Progenitor cell of endocrine pancreas (in vitro differentiated cells): ENCODE results near the gene MCTP1. TPM values are rescaled to one million over a fixed set of nuclear protein-coding genes. Genes with fewer than 3 reads are reported as not detected.

ENCODE experiments used
- DNase-seq: peaks from one replicate; pipeline ENCODE4 v3.0.0; 2021; ENCODE audit warnings: low spot score; ENCODE audit not compliant: unreplicated experiment
- H3K27ac Mint-ChIP-seq: 2 replicates; pipeline ENCODE4 v1.8.0; 2021; ENCODE audit warnings: mild to moderate bottlenecking, moderate library complexity, mixed read lengths
- H3K27me3 Mint-ChIP-seq: 2 replicates; pipeline ENCODE4 v1.8.0; 2021; ENCODE audit warnings: mixed read lengths
- H3K36me3 Mint-ChIP-seq: 2 replicates; pipeline ENCODE4 v1.8.0; 2022; ENCODE audit warnings: mixed read lengths; ENCODE audit not compliant: insufficient read depth
- H3K4me1 Mint-ChIP-seq: 2 replicates; pipeline ENCODE4 v1.8.0; 2021; ENCODE audit warnings: low read depth, mixed read lengths
- H3K4me3 Mint-ChIP-seq: 2 replicates; pipeline ENCODE4 v1.8.0; 2021; ENCODE audit warnings: low read depth, mild to moderate bottlenecking, moderate library complexity, mixed read lengths
- H3K9me3 Mint-ChIP-seq: 2 replicates; pipeline ENCODE4 v1.8.0; 2021; ENCODE audit warnings: low read depth, mixed read lengths
- total RNA-seq: library from RNA; stranded (reverse); gene quantifications from 2 replicates; pipeline ENCODE4 v1.2.1, GENCODE V29; 2021
- TF ChIP-seq, protein P1 (sequence below): fragments of 200-600 bp; sonication (generic); IDR thresholded peaks from one replicate; pipeline ENCODE4 v1.5.0; 2021; ENCODE audit warnings: antibody characterized with exemption, mild to moderate bottlenecking; ENCODE audit not compliant: unreplicated experiment

MCTP1 gene
- total RNA-seq, 1 donor from 2014 or later, result 1.7 TPM

GRCh38 chr5:95107138-95107537 lies 177.8 kb downstream of the MCTP1 start:
- Mint-ChIP-seq H3K27me3 (no peaks in the 10 kb centered on the region), H3K36me3 (no peaks in the 10 kb centered on the region), H3K4me3 (no peak overlapping the region), H3K4me1 (no peaks in the 10 kb centered on the region), H3K9me3 (no peaks in the 10 kb centered on the region), H3K27ac (no peak overlapping the region)
- DNase-seq, result no peak
- TF ChIP-seq, protein P1, sequence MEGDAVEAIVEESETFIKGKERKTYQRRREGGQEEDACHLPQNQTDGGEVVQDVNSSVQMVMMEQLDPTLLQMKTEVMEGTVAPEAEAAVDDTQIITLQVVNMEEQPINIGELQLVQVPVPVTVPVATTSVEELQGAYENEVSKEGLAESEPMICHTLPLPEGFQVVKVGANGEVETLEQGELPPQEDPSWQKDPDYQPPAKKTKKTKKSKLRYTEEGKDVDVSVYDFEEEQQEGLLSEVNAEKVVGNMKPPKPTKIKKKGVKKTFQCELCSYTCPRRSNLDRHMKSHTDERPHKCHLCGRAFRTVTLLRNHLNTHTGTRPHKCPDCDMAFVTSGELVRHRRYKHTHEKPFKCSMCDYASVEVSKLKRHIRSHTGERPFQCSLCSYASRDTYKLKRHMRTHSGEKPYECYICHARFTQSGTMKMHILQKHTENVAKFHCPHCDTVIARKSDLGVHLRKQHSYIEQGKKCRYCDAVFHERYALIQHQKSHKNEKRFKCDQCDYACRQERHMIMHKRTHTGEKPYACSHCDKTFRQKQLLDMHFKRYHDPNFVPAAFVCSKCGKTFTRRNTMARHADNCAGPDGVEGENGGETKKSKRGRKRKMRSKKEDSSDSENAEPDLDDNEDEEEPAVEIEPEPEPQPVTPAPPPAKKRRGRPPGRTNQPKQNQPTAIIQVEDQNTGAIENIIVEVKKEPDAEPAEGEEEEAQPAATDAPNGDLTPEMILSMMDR, result no peak

DNA sequence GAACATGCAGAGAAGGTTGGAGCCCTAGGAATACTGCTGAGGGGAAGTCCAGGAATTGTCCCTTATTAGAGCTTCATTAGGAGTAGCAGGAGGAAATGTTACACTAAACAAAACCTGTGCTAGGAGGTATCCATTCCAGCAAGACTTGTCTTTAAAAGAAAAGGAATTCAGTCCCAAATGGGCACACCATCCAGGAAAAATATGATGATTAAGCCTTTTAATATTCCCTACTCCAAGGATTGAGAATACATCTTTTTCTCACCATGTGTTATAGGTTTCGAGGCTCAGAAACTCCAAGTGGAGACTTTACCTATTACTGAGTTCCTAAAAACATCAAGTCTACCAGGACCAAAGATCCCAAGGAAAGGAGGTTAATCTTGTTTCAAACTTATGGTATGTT lies 179.3 kb downstream of the MCTP1 start:
- no peaks in the 10 kb centered on the region for H3K36me3 Mint-ChIP-seq
- TF ChIP-seq, protein P1, result no peak
- no peaks in the 10 kb centered on the region for H3K9me3 Mint-ChIP-seq
- no peak overlapping the region for H3K4me3 Mint-ChIP-seq
- DNase-seq, result no peak
- no peaks in the 10 kb centered on the region for H3K4me1 Mint-ChIP-seq
- no peak overlapping the region for H3K27ac Mint-ChIP-seq
- H3K27me3 Mint-ChIP-seq, result no peaks in the 10 kb centered on the region

GRCh38 chr5:95102687-95103086 lies 182.2 kb downstream of the MCTP1 start:
- TF ChIP-seq, protein P1, result no peak
- Mint-ChIP-seq H3K4me3 (no peak overlapping the region), H3K27ac (no peak overlapping the region), H3K36me3 (no peaks in the 10 kb centered on the region), H3K4me1 (no peaks in the 10 kb centered on the region), H3K27me3 (no peaks in the 10 kb centered on the region), H3K9me3 (no peaks in the 10 kb centered on the region)
- DNase-seq, result no peak

- DNase-seq, result no peak
- Mint-ChIP-seq H3K4me1 (no peaks in the 10 kb centered on the region), H3K36me3 (no peaks in the 10 kb centered on the region), H3K27me3 (no peaks in the 10 kb centered on the region), H3K9me3 (no peaks in the 10 kb centered on the region), H3K27ac (no peak overlapping the region), H3K4me3 (no peak overlapping the region)
- TF ChIP-seq, protein P1, result no peak
Observed at GRCh38 chr5:95102080-95102479, 182.8 kb downstream of the MCTP1 start.

DNA sequence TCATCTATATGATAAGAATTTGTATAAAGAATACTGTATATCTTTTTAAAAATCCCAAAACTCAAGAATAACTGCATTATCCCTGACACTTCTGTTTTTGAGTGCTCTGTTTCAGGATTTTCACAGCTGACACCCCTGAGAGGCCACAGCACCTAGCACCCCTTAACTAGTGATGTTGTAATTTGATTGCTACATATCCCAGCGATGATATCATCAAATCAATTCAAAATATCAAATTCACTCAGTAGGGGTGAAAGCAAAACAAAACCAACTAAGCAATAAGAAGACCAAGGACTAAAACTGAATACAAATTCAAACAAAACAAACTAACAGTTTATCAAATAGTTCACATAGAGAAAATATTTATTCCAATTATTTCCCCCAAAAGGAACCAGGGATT lies 184.3 kb downstream of the MCTP1 start:
- no peaks in the 10 kb centered on the region for H3K36me3 Mint-ChIP-seq
- no peak overlapping the region for H3K27ac Mint-ChIP-seq
- DNase-seq, result no peak
- H3K9me3 Mint-ChIP-seq, result no peaks in the 10 kb centered on the region
- H3K4me1 Mint-ChIP-seq, result no peaks in the 10 kb centered on the region
- no peaks in the 10 kb centered on the region for H3K27me3 Mint-ChIP-seq
- no peak overlapping the region for H3K4me3 Mint-ChIP-seq
- TF ChIP-seq, protein P1, result no peak
